H1 (cell line): Measurements from ENCODE around the gene VIPAS39. TPM values are rescaled to one million over a fixed set of nuclear protein-coding genes. Genes with fewer than 3 reads are reported as not detected.

Experiments
- E2F6 ChIP-seq: IDR thresholded peaks from 2 replicates; pipeline ENCODE4 v1.6.1; 2012; ENCODE audit warnings: inconsistent platforms
- KDM1A ChIP-seq: fragments of 200-600, 300-600 bp; sonication (generic); IDR thresholded peaks from 2 replicates; pipeline ENCODE4 v1.7.1; 2016; ENCODE audit warnings: mild to moderate bottlenecking, low read length, borderline replicate concordance
- RFX5 ChIP-seq: IDR thresholded peaks from 2 replicates; pipeline ENCODE4 v1.6.1; 2011; ENCODE audit warnings: low read depth, low read length, improper control_type of control experiment, borderline replicate concordance
- SAP30 ChIP-seq: fragments of 300-600 bp; sonication (generic); IDR thresholded peaks from 2 replicates; pipeline ENCODE4 v1.7.1; 2012; ENCODE audit warnings: low read length, moderate library complexity, mild to moderate bottlenecking, inconsistent platforms; ENCODE audit not compliant: insufficient read depth, insufficient replicate concordance
- SP1 ChIP-seq: IDR thresholded peaks from 2 replicates; pipeline ENCODE4 v1.6.1; 2011; ENCODE audit warnings: low read depth, low read length
- TBP ChIP-seq: IDR thresholded peaks from 2 replicates; pipeline ENCODE4 v1.6.1; 2011; ENCODE audit warnings: low read depth, low read length, improper control_type of control experiment
- polyA plus RNA-seq, 7 experiments: library from polyadenylated mRNA; depleted of rRNA in 3 of 7; stranded (reverse) in 5 of 7; unstranded in 2 of 7; fragments of >200 nt in 5 of 7; fragments of 200-250 nt in 2 of 7; gene quantifications; 1 replicate in 5 of 7; 2 replicates in 1 of 7; 4 replicates in 1 of 7; pipeline versions ENCODE4 v1.2.1 to v1.2.3, GENCODE V29; 2011 to 2013; ENCODE audit warnings: missing spikeins in 2 of 7, mixed read lengths in 2 of 7
- total RNA-seq: library from RNA; stranded (reverse); fragmentation: NEBNext Ultra II Directional; extraction: Animal tissue kit (Norgen Biotek cat#: 25700); gene quantifications from 2 replicates; pipeline ENCODE4 v1.2.1, GENCODE V29; 2021

The VIPAS39 gene
- total and polyA plus RNA-seq, 2 of the 8 experiments (the other 6 are each of a cell fraction or from before 2014, with no cell fraction given), result 19.6 to 20.6 TPM

- TF ChIP-seq KDM1A (no peak), SAP30 (no peak), SP1 (no peak), RFX5 (no peak), TBP (no peak), E2F6 (no peak)
Observed at GRCh38 chr14:77505031-77505430, 47.6 kb upstream of the VIPAS39 start (continued).
